Stimulated activated CD8-positive, alpha-beta memory T cell treated with anti-CD3 and anti-CD28 coated beads, Interleukin-15, amount 100 ng/mL, for 4 hours (primary cell): ENCODE measurements around the gene TRIM15.
"Not testable (repeated sequence)": the region's sequence is repeated elsewhere in the genome, so short reads cannot be mapped to it uniquely, and the experiment has no call there.

Experiments used
- DNase-seq, 2 donors: peaks; one replicate each; pipeline ENCODE4 v3.0.0-alpha.2; 2020; ENCODE audit warnings: low read depth in 2 of 2

Gene TRIM15

DNA sequence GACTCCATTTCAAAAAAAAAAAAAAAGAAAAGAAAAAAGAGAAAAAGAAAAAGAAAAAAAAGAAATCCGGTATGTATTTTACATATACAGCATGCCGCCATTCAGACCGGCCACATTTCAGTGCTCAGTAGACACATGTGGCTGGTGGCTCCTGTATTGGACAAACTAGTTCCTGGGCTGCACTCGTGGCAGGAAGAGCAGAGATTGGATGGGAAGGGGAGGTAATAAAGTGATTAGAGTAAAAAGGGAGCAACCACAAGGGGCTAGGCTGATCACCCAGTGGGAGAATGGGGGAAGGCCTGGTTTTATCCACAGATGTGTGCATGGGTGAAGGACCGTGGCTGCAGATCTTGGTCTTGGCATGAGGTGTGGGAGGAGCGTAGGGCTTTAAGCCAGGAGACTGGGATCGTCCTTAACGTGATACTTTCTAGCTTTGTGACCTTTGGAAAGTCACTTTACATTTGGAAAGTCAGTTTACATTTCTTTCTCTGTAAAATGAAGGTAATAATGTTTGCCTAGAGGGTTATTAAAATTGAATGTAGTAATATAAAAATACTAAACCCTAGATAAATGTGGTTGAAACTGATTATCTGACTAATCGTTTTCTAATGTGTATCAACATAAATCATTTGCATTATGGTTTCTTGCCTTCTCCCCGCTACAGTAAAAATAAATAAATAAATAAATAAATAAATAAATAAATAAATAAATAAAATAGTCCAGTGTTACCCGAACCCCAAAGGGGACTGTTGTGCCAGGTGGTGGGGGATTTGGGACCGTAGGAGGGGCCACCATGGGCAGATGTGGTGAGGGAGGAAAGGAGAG lies 869 bp upstream of the TRIM15 start:
- DNase-seq = no peak

DNA sequence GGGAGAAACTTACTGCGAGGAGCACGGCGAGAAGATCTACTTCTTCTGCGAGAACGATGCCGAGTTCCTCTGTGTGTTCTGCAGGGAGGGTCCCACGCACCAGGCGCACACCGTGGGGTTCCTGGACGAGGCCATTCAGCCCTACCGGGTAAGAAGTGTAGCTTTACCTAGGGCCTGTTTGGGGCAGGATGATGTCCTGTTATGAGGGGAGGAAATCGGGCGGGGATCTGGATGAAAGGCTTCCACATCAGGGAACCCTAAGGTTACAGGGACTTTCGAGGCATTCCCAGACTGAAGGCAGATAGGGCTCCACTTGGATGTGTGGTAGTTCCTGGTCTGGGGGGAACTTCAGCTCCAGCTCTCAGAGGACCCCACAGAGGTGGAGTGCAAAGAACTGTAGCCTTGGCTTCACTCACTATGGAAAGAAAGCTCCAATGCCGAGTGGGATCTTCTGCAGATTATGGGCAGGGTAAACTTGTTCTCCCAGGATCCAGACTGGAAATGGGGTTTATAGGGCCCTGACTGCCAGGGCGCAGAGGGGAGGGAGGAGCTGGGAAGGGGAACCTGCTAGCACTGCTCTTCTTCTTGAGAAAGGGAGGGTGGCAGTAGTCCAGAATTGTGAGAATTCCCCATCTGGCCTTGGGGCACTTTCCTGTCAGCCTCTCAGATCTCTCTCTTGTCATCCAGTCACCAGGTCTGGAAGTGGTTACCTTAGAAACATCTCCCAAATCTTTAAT lies 740 bp downstream of the TRIM15 start:
- DNase-seq = no peak

DNA sequence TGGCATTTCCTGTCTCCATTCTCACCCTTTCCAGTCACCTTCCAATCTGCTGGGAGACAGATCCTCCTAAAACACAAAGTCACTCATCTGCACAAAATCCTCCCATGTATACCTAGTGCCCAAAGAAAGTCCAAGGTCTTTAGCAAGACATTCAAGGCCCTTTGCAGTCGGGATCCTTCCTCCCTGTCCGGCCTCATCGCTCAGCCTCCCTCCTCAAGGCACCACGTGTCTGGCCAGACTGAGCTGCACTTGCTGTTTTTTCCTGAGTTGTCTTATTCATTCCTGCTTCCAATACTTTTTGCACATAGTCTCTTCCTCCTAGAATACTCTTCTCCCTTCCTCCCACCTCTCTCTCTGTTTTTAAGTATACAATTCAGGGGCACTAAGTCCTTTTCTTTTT lies 1.4 kb downstream of the TRIM15 start:
- no peak for DNase-seq

DNA sequence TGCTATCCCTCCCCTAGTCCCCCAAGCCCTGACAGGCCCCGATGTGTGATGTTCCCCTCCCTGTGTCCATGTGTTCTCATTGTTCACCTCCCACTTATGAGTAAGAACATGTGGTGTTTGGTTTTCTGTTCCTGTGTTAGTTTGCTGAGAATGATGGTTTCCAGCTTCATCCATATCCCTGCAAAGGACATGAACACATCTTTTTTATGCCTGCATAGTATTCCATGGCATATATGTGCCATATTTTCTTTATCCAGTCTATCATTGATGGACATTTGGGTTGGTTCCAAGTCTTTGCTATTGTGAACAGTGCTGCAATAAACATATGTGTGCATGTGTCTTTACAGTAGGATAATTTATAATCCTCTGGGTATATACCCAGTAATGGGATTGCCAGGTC lies 1.9 kb downstream of the TRIM15 start:
- DNase-seq = not testable (repeated sequence)

DNA sequence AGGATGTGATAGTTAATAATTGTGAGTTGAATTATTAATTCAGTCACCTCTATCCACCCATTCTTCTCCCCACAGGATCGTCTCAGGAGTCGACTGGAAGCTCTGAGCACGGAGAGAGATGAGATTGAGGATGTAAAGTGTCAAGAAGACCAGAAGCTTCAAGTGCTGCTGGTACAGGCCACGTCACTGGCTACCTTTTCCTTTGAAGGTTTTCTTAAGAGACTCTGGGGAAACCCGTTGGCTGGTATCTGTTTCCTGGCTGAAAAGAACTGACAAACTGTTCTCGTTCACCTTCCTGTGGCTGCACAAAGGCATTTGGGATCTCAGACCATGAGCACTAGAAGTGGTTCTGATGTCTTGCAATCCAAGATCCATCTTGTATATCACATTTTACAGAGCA lies 3.8 kb downstream of the TRIM15 start:
- no peak for DNase-seq

DNA sequence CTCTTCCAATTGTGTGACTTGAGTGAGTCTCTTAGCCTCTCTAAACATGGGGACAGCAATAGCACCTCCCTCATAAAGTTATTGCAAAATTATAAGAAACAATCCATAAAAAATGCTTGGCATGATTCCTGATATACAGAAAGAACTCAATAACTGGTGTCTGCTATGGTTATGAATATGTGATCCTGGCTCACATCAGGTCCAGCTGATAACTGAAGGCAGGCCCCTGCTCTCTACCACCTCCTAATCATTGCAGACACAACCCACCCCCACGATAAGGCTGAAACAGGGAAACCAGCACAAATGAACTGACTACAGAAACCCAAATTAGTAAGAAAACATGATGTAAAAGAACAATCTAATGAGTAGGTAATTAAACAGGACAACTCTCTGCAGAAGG lies 5.4 kb downstream of the TRIM15 start:
- no peak for DNase-seq

DNA sequence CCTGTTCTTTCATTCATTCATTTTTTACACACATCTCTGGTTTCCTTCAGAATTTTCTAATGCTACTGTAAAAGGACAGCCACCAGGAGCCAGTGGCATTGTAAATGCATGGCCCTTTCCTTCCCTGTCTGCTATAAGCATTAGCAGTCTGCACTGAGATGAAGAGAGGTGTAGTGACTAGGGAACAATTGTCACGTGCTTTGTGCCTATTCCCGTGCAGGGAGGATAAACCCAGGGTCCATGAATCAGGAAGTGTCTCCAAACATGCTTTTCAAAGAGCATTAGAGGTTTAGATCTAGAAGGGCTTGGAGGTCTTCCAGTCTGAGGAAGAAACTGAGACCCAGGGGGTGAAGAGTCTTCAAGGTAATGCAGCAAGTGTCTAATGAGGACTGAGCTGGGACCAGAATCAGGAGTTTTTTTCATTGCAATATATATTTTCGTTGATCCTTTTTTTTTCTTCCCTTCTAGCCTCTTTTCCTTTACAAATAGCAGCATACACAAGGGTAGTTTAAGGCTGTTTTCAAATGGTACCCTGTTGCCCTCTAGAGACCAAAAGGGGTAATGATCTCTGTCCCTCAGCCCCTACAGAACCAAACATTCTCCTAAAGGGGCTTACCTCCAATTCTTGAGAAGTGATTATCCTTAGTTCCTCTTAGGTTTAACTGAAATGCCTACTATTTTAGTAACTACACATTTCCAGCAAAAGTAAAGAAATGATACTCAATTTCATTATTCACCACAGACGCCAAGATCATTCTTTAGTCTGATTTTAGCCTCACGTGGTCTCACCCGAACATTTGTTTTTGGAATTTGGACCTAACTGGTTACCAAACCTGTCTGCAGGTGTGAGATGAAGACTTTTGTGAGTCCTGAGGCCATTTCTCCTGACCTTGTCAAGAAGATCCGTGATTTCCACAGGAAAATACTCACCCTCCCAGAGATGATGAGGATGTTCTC lies 6.6 kb downstream of the TRIM15 start:
- DNase-seq = no peak

DNA sequence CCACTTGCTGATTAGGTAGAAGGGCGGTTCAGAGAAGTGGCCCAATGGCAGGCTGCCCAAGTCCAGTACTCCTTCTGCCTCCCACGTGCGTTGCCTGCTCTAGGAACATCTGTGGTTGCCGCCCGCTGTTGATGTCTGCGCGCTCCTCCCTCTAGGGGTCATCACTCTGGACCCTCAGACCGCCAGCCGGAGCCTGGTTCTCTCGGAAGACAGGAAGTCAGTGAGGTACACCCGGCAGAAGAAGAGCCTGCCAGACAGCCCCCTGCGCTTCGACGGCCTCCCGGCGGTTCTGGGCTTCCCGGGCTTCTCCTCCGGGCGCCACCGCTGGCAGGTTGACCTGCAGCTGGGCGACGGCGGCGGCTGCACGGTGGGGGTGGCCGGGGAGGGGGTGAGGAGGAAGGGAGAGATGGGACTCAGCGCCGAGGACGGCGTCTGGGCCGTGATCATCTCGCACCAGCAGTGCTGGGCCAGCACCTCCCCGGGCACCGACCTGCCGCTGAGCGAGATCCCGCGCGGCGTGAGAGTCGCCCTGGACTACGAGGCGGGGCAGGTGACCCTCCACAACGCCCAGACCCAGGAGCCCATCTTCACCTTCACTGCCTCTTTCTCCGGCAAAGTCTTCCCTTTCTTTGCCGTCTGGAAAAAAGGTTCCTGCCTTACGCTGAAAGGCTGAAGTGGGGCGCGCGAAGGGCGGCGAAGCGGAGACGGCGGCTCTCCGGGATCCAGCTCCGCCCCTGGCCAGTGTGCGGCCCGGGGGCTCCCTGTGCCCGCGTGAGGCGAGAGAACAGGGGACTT lies 8.5 kb downstream of the TRIM15 start:
- no peak for DNase-seq

DNA sequence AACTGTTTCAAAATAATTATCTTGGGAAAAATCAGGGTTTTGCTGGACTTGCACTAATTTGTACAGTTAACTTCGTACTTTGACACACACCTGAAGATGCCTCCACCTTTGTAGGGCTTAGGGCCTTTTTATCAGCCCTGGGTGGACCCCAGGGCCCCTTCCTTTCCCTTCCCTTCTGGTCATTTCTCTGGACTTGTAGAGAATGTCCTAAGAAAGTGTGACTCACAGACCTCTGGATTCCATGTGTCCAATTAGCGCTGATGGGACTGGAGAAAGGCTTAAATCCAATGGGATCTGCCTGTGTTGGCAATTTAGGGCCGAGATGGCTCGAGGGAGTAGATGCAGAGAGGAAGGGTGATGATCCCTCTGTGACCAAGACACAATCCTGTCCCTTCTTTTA lies 9.3 kb downstream of the TRIM15 start:
- DNase-seq = no peak

DNA sequence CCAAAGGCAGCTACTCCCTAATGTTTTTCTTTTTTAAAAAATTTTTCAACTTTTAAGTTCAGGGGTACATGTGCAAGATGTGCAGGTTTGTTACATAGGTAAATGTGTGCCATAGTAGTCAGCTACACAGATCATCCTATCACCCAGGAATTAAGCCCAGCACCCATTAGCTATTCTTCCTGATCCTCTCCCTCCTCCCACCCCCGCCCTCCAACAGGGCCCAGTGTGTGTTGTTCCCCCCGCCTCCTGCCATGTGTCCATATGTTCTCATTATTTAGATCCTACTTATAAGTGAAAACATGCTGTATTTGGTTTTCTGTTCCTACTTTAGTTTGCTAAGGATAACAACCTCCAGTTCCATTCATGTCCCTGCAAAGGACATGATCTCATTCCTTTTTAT lies 12.4 kb downstream of the TRIM15 start:
- no peak for DNase-seq

DNA sequence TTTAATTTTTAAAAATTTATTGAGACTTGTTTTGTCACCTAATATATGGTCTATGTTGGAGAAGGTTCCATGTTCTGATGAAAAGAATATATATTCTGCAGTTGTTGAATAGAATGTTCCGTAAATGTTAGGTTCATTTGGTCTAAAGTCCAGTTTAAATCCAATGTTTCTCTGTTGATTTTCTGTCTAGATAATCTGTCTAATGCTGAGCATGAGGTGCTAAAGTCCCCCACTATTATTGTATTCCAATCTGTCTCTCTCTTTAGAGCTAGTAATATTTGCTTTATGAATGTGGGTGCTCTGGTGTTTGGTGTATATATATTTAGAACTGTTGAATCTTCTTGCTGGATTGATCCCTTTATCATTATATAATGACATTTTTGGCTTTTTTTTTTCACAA lies 15.5 kb downstream of the TRIM15 start:
- no peak for DNase-seq

DNA sequence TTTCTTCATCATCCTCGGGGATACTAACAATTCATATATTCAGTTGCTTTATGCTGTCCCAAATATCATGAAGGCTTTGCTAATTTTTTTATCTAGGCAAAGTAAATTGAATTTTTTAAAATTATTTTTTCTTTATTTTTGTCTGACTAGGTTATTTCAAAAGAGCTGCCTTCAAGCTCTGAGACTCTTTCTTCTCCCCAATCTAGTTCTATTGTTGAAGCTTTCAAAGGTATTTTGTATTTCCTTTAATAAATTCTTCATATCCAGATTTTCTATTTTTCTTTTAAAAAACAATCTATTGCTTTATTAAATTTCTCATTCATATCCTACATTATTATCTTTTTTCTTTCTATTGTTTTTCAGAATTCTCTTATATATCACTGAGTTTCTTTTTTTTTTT lies 16.8 kb downstream of the TRIM15 start:
- no peak for DNase-seq

DNA sequence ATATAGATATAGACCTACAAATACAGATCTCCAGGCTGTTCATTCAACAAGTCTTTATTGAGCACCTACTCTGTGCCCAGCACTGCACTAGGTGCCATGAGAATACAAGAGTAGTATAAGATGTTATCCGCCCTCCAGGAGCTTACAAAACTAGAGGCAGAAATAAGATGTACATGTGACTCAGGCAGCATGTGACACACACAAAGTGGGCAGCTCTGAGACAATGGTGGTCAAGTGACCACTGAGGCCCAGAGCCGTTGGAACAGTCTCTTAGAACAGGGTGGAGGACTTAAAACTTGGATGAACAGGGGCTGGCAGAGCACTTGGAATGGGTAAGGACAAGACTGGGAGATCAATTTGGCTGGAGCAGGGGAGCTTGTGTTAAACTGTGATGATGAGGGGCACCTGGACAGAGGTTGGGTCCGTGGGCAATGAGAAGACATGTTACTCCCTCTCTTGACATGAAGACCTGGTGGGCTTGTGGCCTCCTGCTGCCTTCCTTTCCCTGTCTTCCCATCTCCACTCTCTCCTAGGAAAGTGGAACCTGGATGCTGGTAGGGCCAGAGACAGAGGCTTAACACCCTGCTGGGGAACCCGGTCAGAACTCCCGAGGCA lies 21.2 kb downstream of the TRIM15 start:
- DNase-seq = no peak

DNA sequence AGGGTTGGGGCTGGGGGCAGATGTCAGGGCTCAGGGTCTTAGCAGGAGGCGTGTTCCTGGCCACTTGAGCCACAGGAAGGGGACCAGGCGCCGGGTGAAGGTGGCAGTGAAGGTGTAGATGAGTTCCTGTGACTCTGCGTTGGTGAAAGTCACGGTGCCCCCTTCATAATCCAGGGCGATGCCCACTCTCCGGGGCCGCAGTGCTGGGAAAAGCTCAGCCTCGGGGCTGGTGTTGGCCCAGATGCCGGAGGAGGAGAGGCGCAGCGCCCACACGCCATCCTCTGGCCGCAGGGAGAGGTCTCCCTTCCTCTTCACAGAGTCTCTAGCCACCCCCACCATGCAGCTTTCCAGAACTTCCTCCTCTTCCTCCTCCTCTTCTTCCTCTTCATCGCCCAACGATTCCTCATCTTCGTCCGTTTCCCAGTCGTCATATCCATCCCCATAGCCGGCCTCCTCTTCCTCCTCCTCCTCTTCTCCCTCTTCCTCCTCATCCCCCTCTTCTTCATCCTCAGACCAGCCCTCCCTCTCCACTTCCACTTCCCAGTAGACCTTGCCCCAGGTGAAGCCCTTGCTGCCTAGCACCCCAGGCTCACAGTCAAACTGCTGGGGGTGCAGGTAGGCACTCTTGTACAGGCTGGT lies 22.6 kb downstream of the TRIM15 start:
- no peak for DNase-seq

DNA sequence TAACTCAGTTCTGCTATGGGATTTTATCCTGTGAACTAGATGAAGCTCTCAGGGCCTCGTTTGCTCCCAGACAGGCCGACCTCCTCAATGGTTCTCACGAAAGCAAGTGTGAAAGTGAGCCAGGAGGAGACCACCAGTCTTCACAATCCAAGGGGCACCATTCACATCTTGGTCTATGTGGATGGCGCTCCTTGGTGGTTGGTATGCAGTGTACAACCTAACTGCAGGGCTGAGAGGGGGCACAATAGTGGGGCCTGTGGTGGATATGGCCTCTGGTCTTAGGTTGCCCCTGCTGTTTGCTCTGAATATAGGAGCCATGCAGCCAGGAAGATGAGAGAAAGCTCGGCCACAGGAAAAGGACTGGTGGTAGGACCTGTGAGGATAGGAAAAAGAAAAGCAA lies 25.2 kb downstream of the TRIM15 start:
- no peak for DNase-seq

DNA sequence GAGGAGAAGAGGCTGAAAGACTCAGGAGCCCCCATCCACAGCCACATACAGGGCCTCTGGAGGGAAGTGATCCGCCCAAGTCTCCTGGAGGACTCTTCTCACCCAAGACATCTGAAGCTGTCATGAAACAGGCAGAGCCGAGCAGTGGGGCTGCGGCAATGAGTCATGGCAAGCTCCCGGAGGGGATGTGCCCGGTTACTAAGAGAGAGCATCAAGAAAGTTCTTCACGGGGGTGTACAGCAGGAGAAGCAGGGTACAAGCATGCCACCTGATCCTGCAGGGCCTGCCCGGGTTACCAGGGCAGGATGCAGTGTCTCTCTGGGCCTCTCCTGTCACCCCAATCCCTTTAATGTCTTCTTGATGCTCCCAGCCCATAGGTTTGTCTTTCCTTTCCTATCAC lies 28.7 kb downstream of the TRIM15 start:
- no peak for DNase-seq

DNA sequence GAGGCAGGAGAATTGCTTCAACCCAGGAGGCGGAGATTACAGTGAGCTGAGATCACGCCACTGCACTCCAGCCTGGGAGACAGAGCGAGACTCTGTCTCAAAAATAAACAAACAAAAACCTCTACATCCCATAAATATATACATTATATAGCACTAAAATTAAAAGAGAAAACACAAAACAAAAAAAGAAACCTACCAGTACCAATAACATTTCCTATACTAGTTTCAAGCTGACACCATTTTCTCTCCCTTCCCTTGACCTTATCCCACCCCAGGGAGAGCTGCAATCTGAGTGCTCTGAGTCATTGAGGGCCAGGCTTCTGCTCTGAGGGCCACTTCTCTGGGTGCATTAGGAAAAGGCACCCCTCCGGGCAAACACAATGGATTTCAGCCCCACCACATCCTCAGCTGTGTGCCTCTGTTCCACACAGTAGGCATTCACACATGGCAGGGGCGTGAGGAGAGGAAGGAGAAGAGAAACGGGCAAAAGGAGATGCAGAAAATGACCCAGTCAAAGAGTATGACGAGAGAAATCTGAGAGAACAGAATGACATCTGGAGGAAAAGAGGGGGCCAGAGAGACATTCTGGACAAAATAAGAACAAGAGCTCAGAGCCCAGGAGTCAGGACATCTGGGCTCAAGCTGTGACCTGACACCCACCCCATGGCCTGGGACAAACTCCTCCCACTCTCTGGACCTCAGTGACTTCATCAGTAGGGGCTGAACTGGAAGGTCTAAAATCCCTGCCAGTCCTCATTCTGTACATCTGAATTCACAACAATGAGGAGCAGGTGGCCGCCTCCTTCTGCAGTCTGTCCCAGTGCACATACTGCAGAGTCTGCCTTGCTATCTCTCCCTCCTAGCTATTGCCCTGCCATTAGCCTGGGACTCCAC lies 31.7 kb downstream of the TRIM15 start:
- DNase-seq = no peak

DNA sequence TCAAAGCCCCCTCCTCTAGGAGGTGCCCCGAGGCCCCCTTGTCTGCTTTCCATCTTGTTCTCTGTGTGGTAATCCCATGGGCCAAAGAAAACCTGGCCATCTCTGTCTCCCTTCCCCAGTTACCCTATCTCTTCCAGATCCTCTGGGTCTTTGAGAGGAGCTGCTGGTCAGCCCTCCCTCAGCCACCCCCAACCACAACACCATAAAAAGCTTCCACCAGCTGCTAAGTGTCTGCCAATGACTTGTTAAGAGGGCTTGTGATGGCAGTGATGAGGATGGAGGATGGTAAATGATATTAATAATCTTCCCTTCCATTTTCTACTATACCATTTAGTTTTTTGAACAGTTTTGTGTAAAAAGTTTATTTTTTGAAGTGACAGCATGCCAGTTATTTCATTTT lies 32.6 kb downstream of the TRIM15 start:
- DNase-seq = no peak

DNA sequence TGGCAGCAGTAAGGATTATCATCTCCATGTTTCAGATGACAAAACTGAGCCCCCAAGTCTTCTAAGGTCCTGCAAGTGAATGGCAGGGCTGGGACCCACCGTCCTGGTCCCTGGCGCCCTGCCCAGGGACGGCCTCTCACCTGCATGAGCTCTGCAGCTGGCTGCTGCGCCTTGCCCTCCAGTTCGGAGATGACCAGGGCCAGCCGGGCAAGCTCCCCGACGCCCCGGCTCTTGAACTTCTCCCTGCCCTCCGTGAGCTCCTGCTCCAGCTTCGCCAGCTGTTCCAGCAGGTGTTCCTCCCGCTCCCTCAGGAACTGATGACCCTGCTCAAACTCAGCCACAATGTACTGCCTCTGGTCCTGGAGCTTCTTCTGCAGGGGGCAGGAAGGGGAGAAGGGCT lies 33.0 kb downstream of the TRIM15 start:
- DNase-seq = no peak
